K562 (cell line): ENCODE results near the gene TRPM4. TPM values are rescaled to one million over a fixed set of nuclear protein-coding genes. Genes with fewer than 3 reads are reported as not detected.

ENCODE experiments used
- CBFA2T2 ChIP-seq: fragments of 450-650 bp; conservative IDR thresholded peaks from 2 replicates; pipeline ENCODE4 v1.6.1; 2017; ENCODE audit warnings: mild to moderate bottlenecking
- EHMT2 ChIP-seq: fragments of 450-650 bp; IDR thresholded peaks from 2 replicates; pipeline ENCODE4 v1.6.1; 2018; ENCODE audit warnings: antibody characterized with exemption
- FOXA1 ChIP-seq: fragments of 450-650 bp; IDR thresholded peaks from 2 replicates; pipeline ENCODE4 v1.6.1; 2016; ENCODE audit warnings: mild to moderate bottlenecking, borderline replicate concordance
- MAFK ChIP-seq: IDR thresholded peaks from 2 replicates; pipeline ENCODE4 v1.6.1; 2011; ENCODE audit warnings: low read length, improper control_type of control experiment
- MCM3 ChIP-seq: fragments of 450-650 bp; IDR thresholded peaks from 2 replicates; pipeline ENCODE4 v1.6.1; 2016
- MEIS2 ChIP-seq: fragments of 450-650 bp; IDR thresholded peaks from 2 replicates; pipeline ENCODE4 v1.6.1; 2014; ENCODE audit warnings: mild to moderate bottlenecking; ENCODE audit not compliant: partially characterized antibody
- NFATC3 ChIP-seq: fragments of 450-650 bp; IDR thresholded peaks from 2 replicates; pipeline ENCODE4 v1.6.1; 2017; ENCODE audit warnings: mild to moderate bottlenecking
- RBBP5 ChIP-seq: fragments of 200-600 bp; sonication (generic); IDR thresholded peaks from 2 replicates; pipeline ENCODE4 v1.6.1; 2012; ENCODE audit warnings: borderline replicate concordance, mild to moderate bottlenecking, low read length, control low read depth, inconsistent platforms; ENCODE audit not compliant: insufficient read depth, poor library complexity, severe bottlenecking
- RBM17 ChIP-seq: fragments of 200-400 bp; formaldehyde crosslinking; IDR thresholded peaks from 2 replicates; pipeline ENCODE4 v1.6.1; 2017; ENCODE audit warnings: low read depth, mild to moderate bottlenecking, low read length, borderline replicate concordance
- SAFB ChIP-seq: fragments of 200-400 bp; formaldehyde crosslinking; IDR thresholded peaks from 2 replicates; pipeline ENCODE4 v1.6.1; 2017; ENCODE audit warnings: low read depth, low read length, borderline replicate concordance
- ZNF282 ChIP-seq: sonication (generic); formaldehyde crosslinking; IDR thresholded peaks from 2 replicates; pipeline ENCODE4 v1.8.1; 2023; ENCODE audit warnings: missing genetic modification reagents
- ZNF561 ChIP-seq: fragments of 450-650 bp; formaldehyde crosslinking; conservative IDR thresholded peaks from 2 replicates; pipeline ENCODE4 v1.4.0; 2020; ENCODE audit warnings: mild to moderate bottlenecking, moderate library complexity
- polyA plus RNA-seq, 8 experiments: library from polyadenylated mRNA; depleted of rRNA in 4 of 8; stranded (reverse) in 5 of 8; unstranded in 3 of 8; fragments of >200 nt; fragmentation: Nextera tagmentation in 2 of 8; fragmentation: Illumina TruSeq in 1 of 8; extraction: Ambion mirVana in 2 of 8; extraction: Trizol in 1 of 8; gene quantifications; 2 replicates each; pipeline versions ENCODE4 v1.2.1 to v1.2.3, GENCODE V29; 2011 to 2014; ENCODE audit warnings: inconsistent platforms in 1 of 8, missing spikeins in 1 of 8
- total RNA-seq, 7 experiments: library from RNA; depleted of rRNA in 6 of 7; stranded (reverse); fragments of >200 nt in 6 of 7; fragmentation: Illumina TruSeq in 2 of 7; extraction: Trizol in 2 of 7; gene quantifications; 2 replicates each; pipeline versions ENCODE4 v1.2.1 to v1.2.3, GENCODE V29; 2011 to 2021; ENCODE audit warnings: low replicate concordance in 1 of 7
- TF ChIP-seq, protein P1 (sequence below): IDR thresholded peaks from 2 replicates; pipeline ENCODE4 v1.6.1; 2011; ENCODE audit not compliant: insufficient read length; ENCODE audit errors: extremely low read depth
- TF ChIP-seq, protein P2 (sequence below): fragments of 250-450 bp; sonication (Bioruptor Pico); IDR thresholded peaks from 2 replicates; pipeline ENCODE4 v1.5.0; 2021; ENCODE audit warnings: mild to moderate bottlenecking, borderline replicate concordance
- TF ChIP-seq, protein P3 (sequence below): fragments of 250-450 bp; sonication (Bioruptor Pico); IDR thresholded peaks from 2 replicates; pipeline ENCODE4 v1.5.0; 2020; ENCODE audit warnings: mild to moderate bottlenecking
- TF ChIP-seq, protein P4 (sequence below): fragments of 200-800 bp; sonication (Bioruptor generic); IDR thresholded peaks from 2 replicates; pipeline ENCODE4 v1.6.1; 2017; ENCODE audit warnings: missing genetic modification characterization, missing compliant biosample characterization
- TF ChIP-seq, protein P5 (sequence below): fragments of 250-450 bp; sonication (Bioruptor Pico); IDR thresholded peaks from 2 replicates; pipeline ENCODE4 v1.4.0; 2020; ENCODE audit warnings: mild to moderate bottlenecking, moderate library complexity, borderline replicate concordance

Gene TRPM4
- total and polyA plus RNA-seq, 9 of the 15 experiments (the other 6 are each of a cell fraction or from before 2014, with no cell fraction given) = 6.5 to 45.4 (median 15.2) TPM

DNA sequence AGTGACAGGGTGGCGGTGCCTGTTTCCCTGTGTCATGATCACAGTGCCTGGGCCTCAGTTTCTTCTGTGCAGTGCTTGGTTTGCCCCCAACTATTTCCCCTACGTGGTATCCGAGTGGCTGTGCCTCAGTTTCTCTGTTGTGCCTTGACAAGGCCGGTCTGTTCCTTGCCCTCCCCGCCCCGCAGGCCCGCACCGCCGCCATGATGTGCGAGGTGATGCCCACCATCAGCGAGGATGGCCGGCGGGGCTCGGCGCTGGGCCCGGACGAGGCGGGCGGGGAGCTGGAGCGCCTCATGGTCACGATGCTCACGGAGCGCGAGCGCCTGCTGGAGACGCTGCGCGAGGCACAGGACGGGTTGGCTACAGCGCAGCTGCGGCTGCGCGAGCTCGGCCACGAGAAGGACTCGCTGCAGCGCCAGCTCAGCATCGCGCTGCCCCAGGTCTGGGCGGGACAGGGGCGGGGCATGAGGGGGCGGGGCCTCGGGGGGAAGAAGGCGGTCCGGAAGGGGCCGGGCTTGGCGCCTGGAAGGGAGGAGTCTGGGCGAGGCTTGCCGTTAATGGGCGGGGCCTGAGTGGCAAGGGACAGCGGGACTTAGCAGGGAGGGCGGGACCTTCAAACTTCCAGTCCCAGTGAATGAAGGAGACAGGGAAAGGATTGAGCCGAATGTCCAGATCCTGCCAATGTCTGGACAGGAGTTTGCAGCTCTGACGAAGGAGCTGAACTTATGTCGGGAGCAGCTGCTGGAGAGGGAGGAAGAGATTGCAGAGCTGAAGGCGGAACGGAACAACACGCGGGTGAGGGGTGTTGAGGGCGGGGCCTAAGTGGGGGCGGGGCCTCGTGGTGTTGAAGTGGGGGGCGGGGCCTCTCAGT lies 29.7 kb upstream of the TRPM4 start (continued):
- TF ChIP-seq FOXA1 (no peak), ZNF282 (CRISPR knock-in tag) (peak; percentile 99; the same call in 1 of the 2 replicates), ZNF561 (CRISPR knock-in tag) (no peak), MEIS2 (peak; percentile 80), RBM17 (no peak), NFATC3 (no peak), MCM3 (no peak), SAFB (peak; percentile 68), EHMT2 (no peak), CBFA2T2 (no peak), RBBP5 (no peak), MAFK (0 out of 2 replicates have a peak, but pooled peaks have one; percentile 8)
- TF ChIP-seq, protein P1, sequence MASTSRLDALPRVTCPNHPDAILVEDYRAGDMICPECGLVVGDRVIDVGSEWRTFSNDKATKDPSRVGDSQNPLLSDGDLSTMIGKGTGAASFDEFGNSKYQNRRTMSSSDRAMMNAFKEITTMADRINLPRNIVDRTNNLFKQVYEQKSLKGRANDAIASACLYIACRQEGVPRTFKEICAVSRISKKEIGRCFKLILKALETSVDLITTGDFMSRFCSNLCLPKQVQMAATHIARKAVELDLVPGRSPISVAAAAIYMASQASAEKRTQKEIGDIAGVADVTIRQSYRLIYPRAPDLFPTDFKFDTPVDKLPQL = no peak
- TF ChIP-seq, protein P2, sequence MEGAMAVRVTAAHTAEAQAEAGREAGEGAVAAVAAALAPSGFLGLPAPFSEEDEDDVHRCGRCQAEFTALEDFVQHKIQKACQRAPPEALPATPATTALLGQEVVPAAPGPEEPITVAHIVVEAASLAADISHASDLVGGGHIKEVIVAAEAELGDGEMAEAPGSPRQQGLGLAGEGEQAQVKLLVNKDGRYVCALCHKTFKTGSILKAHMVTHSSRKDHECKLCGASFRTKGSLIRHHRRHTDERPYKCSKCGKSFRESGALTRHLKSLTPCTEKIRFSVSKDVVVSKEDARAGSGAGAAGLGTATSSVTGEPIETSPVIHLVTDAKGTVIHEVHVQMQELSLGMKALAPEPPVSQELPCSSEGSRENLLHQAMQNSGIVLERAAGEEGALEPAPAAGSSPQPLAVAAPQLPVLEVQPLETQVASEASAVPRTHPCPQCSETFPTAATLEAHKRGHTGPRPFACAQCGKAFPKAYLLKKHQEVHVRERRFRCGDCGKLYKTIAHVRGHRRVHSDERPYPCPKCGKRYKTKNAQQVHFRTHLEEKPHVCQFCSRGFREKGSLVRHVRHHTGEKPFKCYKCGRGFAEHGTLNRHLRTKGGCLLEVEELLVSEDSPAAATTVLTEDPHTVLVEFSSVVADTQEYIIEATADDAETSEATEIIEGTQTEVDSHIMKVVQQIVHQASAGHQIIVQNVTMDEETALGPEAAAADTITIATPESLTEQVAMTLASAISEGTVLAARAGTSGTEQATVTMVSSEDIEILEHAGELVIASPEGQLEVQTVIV (CRISPR knock-in tag) = no peak
- TF ChIP-seq, protein P3, sequence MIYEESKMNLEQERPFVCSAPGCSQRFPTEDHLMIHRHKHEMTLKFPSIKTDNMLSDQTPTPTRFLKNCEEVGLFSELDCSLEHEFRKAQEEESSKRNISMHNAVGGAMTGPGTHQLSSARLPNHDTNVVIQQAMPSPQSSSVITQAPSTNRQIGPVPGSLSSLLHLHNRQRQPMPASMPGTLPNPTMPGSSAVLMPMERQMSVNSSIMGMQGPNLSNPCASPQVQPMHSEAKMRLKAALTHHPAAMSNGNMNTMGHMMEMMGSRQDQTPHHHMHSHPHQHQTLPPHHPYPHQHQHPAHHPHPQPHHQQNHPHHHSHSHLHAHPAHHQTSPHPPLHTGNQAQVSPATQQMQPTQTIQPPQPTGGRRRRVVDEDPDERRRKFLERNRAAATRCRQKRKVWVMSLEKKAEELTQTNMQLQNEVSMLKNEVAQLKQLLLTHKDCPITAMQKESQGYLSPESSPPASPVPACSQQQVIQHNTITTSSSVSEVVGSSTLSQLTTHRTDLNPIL = no peak
- TF ChIP-seq, protein P4, sequence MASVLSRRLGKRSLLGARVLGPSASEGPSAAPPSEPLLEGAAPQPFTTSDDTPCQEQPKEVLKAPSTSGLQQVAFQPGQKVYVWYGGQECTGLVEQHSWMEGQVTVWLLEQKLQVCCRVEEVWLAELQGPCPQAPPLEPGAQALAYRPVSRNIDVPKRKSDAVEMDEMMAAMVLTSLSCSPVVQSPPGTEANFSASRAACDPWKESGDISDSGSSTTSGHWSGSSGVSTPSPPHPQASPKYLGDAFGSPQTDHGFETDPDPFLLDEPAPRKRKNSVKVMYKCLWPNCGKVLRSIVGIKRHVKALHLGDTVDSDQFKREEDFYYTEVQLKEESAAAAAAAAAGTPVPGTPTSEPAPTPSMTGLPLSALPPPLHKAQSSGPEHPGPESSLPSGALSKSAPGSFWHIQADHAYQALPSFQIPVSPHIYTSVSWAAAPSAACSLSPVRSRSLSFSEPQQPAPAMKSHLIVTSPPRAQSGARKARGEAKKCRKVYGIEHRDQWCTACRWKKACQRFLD (CRISPR knock-in tag) = no peak
- TF ChIP-seq, protein P5, sequence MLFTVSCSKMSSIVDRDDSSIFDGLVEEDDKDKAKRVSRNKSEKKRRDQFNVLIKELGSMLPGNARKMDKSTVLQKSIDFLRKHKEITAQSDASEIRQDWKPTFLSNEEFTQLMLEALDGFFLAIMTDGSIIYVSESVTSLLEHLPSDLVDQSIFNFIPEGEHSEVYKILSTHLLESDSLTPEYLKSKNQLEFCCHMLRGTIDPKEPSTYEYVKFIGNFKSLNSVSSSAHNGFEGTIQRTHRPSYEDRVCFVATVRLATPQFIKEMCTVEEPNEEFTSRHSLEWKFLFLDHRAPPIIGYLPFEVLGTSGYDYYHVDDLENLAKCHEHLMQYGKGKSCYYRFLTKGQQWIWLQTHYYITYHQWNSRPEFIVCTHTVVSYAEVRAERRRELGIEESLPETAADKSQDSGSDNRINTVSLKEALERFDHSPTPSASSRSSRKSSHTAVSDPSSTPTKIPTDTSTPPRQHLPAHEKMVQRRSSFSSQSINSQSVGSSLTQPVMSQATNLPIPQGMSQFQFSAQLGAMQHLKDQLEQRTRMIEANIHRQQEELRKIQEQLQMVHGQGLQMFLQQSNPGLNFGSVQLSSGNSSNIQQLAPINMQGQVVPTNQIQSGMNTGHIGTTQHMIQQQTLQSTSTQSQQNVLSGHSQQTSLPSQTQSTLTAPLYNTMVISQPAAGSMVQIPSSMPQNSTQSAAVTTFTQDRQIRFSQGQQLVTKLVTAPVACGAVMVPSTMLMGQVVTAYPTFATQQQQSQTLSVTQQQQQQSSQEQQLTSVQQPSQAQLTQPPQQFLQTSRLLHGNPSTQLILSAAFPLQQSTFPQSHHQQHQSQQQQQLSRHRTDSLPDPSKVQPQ (CRISPR knock-in tag) = no peak
